ENCODE measurements around the gene GAD1.

The GAD1 gene

DNA sequence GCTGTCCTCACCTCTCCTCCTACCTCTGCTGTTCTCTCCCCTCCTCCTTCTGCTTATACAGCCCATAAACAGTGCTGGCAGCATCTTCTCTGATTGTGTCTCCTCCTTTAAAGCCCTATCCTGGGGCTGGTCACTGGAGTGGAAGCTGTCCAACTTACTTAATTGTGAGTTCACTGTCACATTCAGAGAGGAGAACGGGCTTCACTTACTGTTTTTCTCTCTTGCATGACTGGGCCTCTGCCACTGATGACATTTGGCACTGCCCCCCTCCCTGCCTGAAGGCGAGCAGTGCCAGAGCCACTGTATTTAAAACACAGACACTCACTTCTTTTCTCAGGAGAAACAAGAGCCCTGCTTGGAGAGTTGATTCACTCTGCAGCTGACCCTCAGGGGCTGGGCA lies 12.3 kb downstream of the GAD1 start:
- Histone ChIP-seq H3K9me3 (ENCODE audit: severe bottlenecking) (no peaks in the 10 kb centered on the region), H3K27ac (no peak overlapping the region), H3K27me3 (ENCODE audit: insufficient read depth, low read depth, severe bottlenecking) (no peaks in the 10 kb centered on the region), H3K4me3 (ENCODE audit: low read depth, low read length) (no peak overlapping the region), H3K36me3 (peaks cover 4% of the 10 kb centered on the region)
- TF ChIP-seq, protein P1, sequence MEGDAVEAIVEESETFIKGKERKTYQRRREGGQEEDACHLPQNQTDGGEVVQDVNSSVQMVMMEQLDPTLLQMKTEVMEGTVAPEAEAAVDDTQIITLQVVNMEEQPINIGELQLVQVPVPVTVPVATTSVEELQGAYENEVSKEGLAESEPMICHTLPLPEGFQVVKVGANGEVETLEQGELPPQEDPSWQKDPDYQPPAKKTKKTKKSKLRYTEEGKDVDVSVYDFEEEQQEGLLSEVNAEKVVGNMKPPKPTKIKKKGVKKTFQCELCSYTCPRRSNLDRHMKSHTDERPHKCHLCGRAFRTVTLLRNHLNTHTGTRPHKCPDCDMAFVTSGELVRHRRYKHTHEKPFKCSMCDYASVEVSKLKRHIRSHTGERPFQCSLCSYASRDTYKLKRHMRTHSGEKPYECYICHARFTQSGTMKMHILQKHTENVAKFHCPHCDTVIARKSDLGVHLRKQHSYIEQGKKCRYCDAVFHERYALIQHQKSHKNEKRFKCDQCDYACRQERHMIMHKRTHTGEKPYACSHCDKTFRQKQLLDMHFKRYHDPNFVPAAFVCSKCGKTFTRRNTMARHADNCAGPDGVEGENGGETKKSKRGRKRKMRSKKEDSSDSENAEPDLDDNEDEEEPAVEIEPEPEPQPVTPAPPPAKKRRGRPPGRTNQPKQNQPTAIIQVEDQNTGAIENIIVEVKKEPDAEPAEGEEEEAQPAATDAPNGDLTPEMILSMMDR (IDR thresholded peaks at IDR 0.05; ENCODE audit: low read depth, low read length) = no peak
- DNase-seq = no peak

DNA sequence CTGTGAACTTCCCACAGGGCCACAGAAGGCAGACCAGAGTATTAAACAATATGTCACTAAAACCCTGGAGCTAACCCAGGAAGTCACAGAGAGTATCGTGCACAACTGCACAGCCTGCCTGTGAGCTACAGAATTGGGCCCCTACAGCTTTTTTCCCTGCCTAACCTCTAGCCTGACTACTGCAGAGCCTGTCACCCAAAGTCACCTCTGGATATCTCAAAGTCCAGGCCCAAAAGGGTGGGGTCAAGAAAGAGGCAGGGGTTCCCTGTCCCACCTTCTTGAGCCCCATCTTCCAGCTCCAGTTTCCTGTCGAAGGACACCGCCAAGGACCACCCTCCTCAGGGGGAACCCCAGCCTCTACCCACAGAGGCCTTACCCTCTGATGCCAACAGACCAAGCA lies 13.5 kb downstream of the GAD1 start:
- TF ChIP-seq, protein P1 (IDR thresholded peaks at IDR 0.05; ENCODE audit: low read depth, low read length) = no peak
- Histone ChIP-seq H3K27ac (no peak overlapping the region), H3K27me3 (ENCODE audit: insufficient read depth, low read depth, severe bottlenecking) (no peaks in the 10 kb centered on the region), H3K4me3 (ENCODE audit: low read depth, low read length) (no peak overlapping the region), H3K9me3 (ENCODE audit: severe bottlenecking) (no peaks in the 10 kb centered on the region), H3K36me3 (peaks cover 4% of the 10 kb centered on the region)
- DNase-seq = no peak

DNA sequence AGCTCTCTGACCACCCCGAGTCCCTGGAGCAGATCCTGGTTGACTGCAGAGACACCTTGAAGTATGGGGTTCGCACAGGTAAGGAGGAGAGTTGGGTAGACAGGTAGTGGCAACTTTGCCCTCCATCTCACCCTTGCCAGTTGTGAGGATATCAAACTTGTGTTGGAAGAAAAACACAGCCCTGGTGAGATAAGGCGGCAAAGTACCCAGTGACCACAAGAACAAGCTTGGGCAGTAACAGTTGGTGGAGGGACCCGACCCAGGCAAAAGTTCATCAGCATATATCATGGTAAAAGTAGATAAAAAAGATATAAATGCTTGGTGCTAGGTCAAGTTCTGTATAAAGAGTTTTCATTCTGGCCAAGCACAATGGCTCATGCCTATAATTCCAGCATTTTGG lies 14.4 kb downstream of the GAD1 start:
- TF ChIP-seq, protein P1 (IDR thresholded peaks at IDR 0.05; ENCODE audit: low read depth, low read length) = no peak
- H3K4me3 ChIP-seq (ENCODE audit: low read depth, low read length) = no peak overlapping the region

DNA sequence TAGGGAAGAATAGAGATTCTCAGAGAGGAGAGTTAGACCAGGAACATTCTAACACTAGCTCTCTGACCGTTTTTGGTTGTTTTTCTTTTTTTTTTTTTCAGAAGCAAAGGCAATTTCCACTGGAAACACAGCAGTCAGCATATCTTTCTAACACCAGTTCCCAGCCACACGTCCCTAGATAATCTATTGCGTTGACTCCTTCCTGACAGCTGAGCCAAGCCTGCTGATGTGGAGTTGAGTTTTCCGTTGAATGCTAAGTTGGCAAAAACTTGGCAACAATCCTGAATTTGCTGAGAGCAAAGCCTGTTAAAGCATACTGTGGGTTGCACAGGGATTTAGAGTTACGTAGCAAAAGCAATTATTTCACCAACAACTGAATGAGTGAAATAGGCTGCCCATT lies 19.3 kb downstream of the GAD1 start:
- peaks cover 6% of the 10 kb centered on the region for H3K36me3 ChIP-seq

More for the DNA sequence above, 14.4 kb downstream of the GAD1 start:
- no peak overlapping the region for H3K27ac ChIP-seq
- DNase-seq = no peak
- no peaks in the 10 kb centered on the region for H3K27me3 ChIP-seq (ENCODE audit: insufficient read depth, low read depth, severe bottlenecking)
- H3K9me3 ChIP-seq (ENCODE audit: severe bottlenecking) = no peaks in the 10 kb centered on the region
- peaks cover 4% of the 10 kb centered on the region for H3K36me3 ChIP-seq

DNA sequence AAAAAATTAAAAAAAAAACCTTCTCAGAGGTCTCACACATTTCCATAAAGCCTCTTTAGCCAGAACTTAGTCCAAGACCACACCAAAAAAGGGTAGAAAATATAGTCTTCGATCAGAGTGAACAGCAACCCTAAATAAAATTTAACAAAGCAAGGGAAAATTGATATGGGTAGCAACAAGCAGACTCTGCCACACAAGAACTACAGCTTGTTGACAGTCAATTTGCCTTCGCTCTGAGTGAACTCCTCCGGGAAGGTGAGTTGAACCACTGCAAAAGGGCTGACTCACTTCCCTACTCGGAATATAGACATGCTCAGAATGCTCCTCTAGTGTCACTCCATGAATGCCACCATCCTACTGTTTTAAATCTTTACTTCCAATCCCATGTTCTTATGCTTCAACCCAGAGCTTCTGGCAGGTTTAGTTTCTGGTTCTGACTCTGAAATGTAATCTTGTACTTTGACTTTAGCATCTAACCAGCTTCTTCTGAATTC lies 24.1 kb downstream of the GAD1 start:
- H3K27ac ChIP-seq = no peak overlapping the region
- H3K9me3 ChIP-seq (ENCODE audit: severe bottlenecking) = no peaks in the 10 kb centered on the region
- DNase-seq = no peak
- H3K4me3 ChIP-seq (ENCODE audit: low read depth, low read length) = no peak overlapping the region
- 0 out of 2 replicates have a peak, but pooled peaks cover 3% of the 10 kb centered on the region for H3K36me3 ChIP-seq
- no peaks in the 10 kb centered on the region for H3K27me3 ChIP-seq (ENCODE audit: insufficient read depth, low read depth, severe bottlenecking)
- TF ChIP-seq, protein P1 (IDR thresholded peaks at IDR 0.05; ENCODE audit: low read depth, low read length) = no peak

More for the DNA sequence above, 19.3 kb downstream of the GAD1 start:
- Histone ChIP-seq H3K9me3 (ENCODE audit: severe bottlenecking) (no peaks in the 10 kb centered on the region), H3K27ac (no peak overlapping the region), H3K27me3 (ENCODE audit: insufficient read depth, low read depth, severe bottlenecking) (no peaks in the 10 kb centered on the region), H3K4me3 (ENCODE audit: low read depth, low read length) (no peak overlapping the region)
- TF ChIP-seq, protein P1 (IDR thresholded peaks at IDR 0.05; ENCODE audit: low read depth, low read length) = no peak
- no peak for DNase-seq

DNA sequence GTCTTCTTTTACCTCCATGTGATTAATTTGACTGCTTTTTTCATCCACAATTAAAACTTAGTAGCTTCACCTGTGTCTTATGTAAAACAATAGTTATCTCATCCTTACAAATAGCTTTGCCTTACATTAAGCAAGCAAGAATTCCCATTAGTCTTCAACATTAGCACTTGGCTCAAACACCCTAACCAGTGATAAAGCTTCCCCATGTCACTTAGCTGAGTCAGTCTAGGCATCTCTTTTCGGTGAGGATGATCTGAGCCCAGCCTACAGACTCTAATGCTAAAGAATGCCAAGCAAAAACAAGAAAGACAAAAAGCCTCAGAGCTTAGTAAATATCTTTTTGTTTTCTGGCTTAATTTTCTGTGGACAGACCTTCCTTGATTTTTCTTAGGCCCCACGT lies 26.1 kb downstream of the GAD1 start:
- no peak for DNase-seq
- Histone ChIP-seq H3K4me3 (ENCODE audit: low read depth, low read length) (no peak overlapping the region), H3K27ac (no peak overlapping the region), H3K36me3 (0 out of 2 replicates have a peak, but pooled peaks cover 3% of the 10 kb centered on the region), H3K27me3 (ENCODE audit: insufficient read depth, low read depth, severe bottlenecking) (no peaks in the 10 kb centered on the region), H3K9me3 (ENCODE audit: severe bottlenecking) (no peaks in the 10 kb centered on the region)
- TF ChIP-seq, protein P1 (IDR thresholded peaks at IDR 0.05; ENCODE audit: low read depth, low read length) = no peak

Measured in WERI-Rb-1 (cell line).